WI38 (cell line): Measurements from ENCODE around the gene LETM1.

Experiments used
- H3K4me3 ChIP-seq: 2 replicates; pipeline ENCODE4 v1.5.1; 2011; ENCODE audit warnings: low read depth, mild to moderate bottlenecking, control low read depth, low read length
- CTCF ChIP-seq: IDR thresholded peaks from 2 replicates; pipeline ENCODE4 v1.5.1; 2012; ENCODE audit warnings: low read depth, mild to moderate bottlenecking, control low read depth, low read length

Gene LETM1

GRCh38 chr4:1762264-1763010, 93.5 kb downstream of the LETM1 start:
- no peak for TF ChIP-seq CTCF
- no peak overlapping the region for H3K4me3 ChIP-seq
